ENCODE data around the gene EFR3B. TPM values are rescaled to one million over a fixed set of nuclear protein-coding genes. Genes with fewer than 3 reads are reported as not detected.

Gene EFR3B
- total and polyA plus RNA-seq, 4 donors, result 0.68 to 6.1 (median 3.6) TPM

DNA sequence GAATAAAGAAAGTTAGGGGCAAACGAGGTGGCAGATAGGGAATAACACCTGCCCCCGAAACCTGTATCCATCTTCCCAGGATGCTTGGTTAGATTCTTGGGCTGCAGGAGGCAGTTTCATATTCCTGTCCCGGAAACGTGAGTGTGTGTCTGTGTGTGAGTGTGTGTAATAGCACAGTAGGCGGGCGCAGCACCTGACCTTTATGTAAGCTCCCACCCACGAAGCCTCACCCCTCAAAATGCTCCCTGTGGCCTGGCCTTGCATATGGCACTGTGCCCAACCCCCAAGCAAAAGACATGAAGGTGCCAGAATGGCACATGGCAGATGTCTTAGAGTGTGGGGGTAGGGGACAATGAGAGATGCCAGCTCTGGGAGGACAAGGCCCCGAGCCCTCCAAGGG is 48.9 kb downstream of the EFR3B start:
- Histone ChIP-seq H3K4me1 (ENCODE audit: control insufficient read depth in 5 of 5, insufficient read depth in 5 of 5, low read length in 5 of 5) (peaks cover 2 to 22% (median 3%) of the 10 kb centered on the region in 5 donors), H3K4me3 (no peak overlapping the region), H3K36me3 (ENCODE audit: control insufficient read depth in 4 of 4, insufficient read depth in 4 of 4, low read length in 4 of 4) (no peaks in the 10 kb centered on the region), H3K27ac (ENCODE audit: low read depth in 1 of 2, low read length in 1 of 2) (no peak overlapping the region), H3K9ac (ENCODE audit: insufficient read depth in 1 of 2, low read length in 2 of 2) (no peak overlapping the region), H3K27me3 (ENCODE audit: control insufficient read depth in 3 of 3, insufficient read depth in 3 of 3, low read length in 2 of 3) (no peaks in the 10 kb centered on the region), H3K9me3 (ENCODE audit: control insufficient read depth in 4 of 4, insufficient read depth in 3 of 4, low read length in 3 of 4) (no peaks in the 10 kb centered on the region)
- whole genome bisulfite sequencing, 2 donors, result 79 to 91% methylated on average over 8 of the region's 8 CpGs
- no peak for DNase-seq
- ATAC-seq (ENCODE audit: insufficient read depth, low FRiP score), result no peak
- TF ChIP-seq, protein P1, sequence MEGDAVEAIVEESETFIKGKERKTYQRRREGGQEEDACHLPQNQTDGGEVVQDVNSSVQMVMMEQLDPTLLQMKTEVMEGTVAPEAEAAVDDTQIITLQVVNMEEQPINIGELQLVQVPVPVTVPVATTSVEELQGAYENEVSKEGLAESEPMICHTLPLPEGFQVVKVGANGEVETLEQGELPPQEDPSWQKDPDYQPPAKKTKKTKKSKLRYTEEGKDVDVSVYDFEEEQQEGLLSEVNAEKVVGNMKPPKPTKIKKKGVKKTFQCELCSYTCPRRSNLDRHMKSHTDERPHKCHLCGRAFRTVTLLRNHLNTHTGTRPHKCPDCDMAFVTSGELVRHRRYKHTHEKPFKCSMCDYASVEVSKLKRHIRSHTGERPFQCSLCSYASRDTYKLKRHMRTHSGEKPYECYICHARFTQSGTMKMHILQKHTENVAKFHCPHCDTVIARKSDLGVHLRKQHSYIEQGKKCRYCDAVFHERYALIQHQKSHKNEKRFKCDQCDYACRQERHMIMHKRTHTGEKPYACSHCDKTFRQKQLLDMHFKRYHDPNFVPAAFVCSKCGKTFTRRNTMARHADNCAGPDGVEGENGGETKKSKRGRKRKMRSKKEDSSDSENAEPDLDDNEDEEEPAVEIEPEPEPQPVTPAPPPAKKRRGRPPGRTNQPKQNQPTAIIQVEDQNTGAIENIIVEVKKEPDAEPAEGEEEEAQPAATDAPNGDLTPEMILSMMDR (IDR thresholded peaks at IDR 0.05; ENCODE audit: control extremely low read depth, extremely low read depth), result no peak

DNA sequence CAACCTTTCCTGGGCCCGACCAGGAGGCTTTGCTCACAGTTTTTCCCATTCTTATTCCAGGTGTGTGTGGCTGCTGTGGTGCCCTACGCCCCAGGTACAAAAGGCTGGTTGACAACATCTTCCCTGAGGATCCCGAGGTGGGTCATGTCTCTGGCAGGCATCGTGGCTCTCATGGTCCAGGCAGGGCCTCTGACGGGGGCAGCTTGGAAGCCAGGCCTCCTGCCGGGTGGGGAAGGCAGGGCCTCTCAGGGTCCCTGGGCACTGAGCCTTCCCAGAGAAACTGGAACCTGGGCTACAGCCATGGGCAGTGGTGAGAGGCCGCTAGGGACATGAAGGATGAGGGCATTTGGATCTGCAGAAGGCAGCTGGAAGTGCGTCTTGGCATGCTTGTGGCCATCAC is 49.4 kb downstream of the EFR3B start:
- 93 to 94% methylated on average over 8 of the region's 8 CpGs for WGBS, 2 donors
- Histone ChIP-seq H3K36me3 (ENCODE audit: control insufficient read depth in 4 of 4, insufficient read depth in 4 of 4, low read length in 4 of 4) (no peaks in the 10 kb centered on the region), H3K4me3 (no peak overlapping the region), H3K4me1 (ENCODE audit: control insufficient read depth in 5 of 5, insufficient read depth in 5 of 5, low read length in 5 of 5) (peaks cover 2 to 22% (median 3%) of the 10 kb centered on the region in 5 donors), H3K27ac (ENCODE audit: low read depth in 1 of 2, low read length in 1 of 2) (no peak overlapping the region), H3K9ac (ENCODE audit: insufficient read depth in 1 of 2, low read length in 2 of 2) (no peak overlapping the region), H3K9me3 (ENCODE audit: control insufficient read depth in 4 of 4, insufficient read depth in 3 of 4, low read length in 3 of 4) (no peaks in the 10 kb centered on the region), H3K27me3 (ENCODE audit: control insufficient read depth in 3 of 3, insufficient read depth in 3 of 3, low read length in 2 of 3) (no peaks in the 10 kb centered on the region)
- no peak for ATAC-seq (ENCODE audit: insufficient read depth, low FRiP score)
- no peak for DNase-seq
- TF ChIP-seq, protein P1 (IDR thresholded peaks at IDR 0.05; ENCODE audit: control extremely low read depth, extremely low read depth), result no peak

DNA sequence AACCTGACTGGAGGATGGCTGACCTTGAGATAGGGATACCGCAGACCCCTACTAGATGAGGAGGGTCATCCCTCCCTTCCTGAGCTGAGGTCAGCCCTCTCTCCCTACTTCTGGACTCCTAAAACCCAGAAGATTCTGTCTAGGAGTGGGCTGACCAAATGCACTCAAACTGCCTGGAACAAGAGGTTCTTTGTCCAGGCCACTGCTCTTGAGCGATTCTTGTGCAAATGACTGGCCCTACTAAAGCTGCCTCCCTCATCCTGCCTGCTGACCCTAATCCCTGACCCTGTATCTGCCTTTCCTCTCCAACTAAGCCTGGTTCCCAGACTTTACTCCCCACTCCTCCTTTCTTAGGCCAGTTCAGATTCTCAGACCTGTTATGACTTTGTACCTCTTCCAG is 56.2 kb downstream of the EFR3B start:
- peaks cover 0 to 5% (median 3%) of the 10 kb centered on the region in 5 donors for H3K4me1 ChIP-seq (ENCODE audit: control insufficient read depth in 5 of 5, insufficient read depth in 5 of 5, low read length in 5 of 5)
- peaks cover 0 to 4% (median 0%) of the 10 kb centered on the region in 4 donors for H3K36me3 ChIP-seq (ENCODE audit: control insufficient read depth in 4 of 4, insufficient read depth in 4 of 4, low read length in 4 of 4)
- DNase-seq, result no peak
- H3K9ac ChIP-seq (ENCODE audit: insufficient read depth in 1 of 2, low read length in 2 of 2), result no peak overlapping the region
- H3K27me3 ChIP-seq (ENCODE audit: control insufficient read depth in 3 of 3, insufficient read depth in 3 of 3, low read length in 2 of 3), result no peaks in the 10 kb centered on the region
- TF ChIP-seq, protein P1 (IDR thresholded peaks at IDR 0.05; ENCODE audit: control extremely low read depth, extremely low read depth), result no peak
- peak overlapping the region in 1 of 2 donors; percentile 27 for H3K27ac ChIP-seq (ENCODE audit: low read depth in 1 of 2, low read length in 1 of 2)
- H3K9me3 ChIP-seq (ENCODE audit: control insufficient read depth in 4 of 4, insufficient read depth in 3 of 4, low read length in 3 of 4), result peaks cover 0 to 2% (median 0%) of the 10 kb centered on the region in 4 donors
- 84 to 86% methylated on average over 2 of the region's 2 CpGs for WGBS, 2 donors
- no peak overlapping the region for H3K4me3 ChIP-seq
- no peak for ATAC-seq (ENCODE audit: insufficient read depth, low FRiP score)
